NOMO-1 (cell line): Measurements from ENCODE around the gene APOM.

ENCODE experiments used
- DNase-seq, 2 experiments: peaks; one replicate each; lab custom pipeline; 2025; ENCODE audit not compliant: unreplicated experiment in 2 of 2; lab: John Stamatoyannopoulos, UW

APOM gene

GRCh38 chr6:31676322-31676903 lies 20.7 kb downstream of the APOM start:
- DNase-seq, result peak in 1 of 2 experiments; percentile 50

GRCh38 chr6:31676904-31677303 lies 21.2 kb downstream of the APOM start:
- DNase-seq, result no peak

GRCh38 chr6:31677955-31678354 lies 22.3 kb downstream of the APOM start:
- no peak for DNase-seq

- DNase-seq, result peak; percentile 64 to 76
These were observed 24.8 kb downstream of the APOM start, which contains the start of gene LY6G5C for GRCh38 chr6:31680226-31681134. Gene LY6G5C, minus strand, starts transcription at chr6:31681067. Its CDS starts 694 bp downstream, at chr6:31680373.

- DNase-seq, result no peak
These were observed 25.5 kb downstream of the APOM start for GRCh38 chr6:31681135-31681671.

GRCh38 chr6:31683591-31683990 lies 27.9 kb downstream of the APOM start:
- DNase-seq, result no peak

- no peak for DNase-seq
These were observed 30.8 kb downstream of the APOM start for GRCh38 chr6:31686483-31686882.

GRCh38 chr6:31687321-31687720 lies 31.6 kb downstream of the APOM start:
- DNase-seq, result no peak

GRCh38 chr6:31687860-31688693 lies 32.4 kb downstream of the APOM start:
- DNase-seq, result no peak

- DNase-seq, result no peak
These were observed 33.8 kb downstream of the APOM start for GRCh38 chr6:31689249-31690110.

- DNase-seq, result no peak
These were observed 34.8 kb downstream of the APOM start for GRCh38 chr6:31690231-31691077.

- DNase-seq, result no peak
These were observed 35.4 kb downstream of the APOM start for GRCh38 chr6:31691078-31691463.

GRCh38 chr6:31691564-31692108 lies 35.9 kb downstream of the APOM start:
- DNase-seq, result no peak

- no peak for DNase-seq
These were observed 36.7 kb downstream of the APOM start for GRCh38 chr6:31692353-31692752.

GRCh38 chr6:31692886-31693285 lies 37.2 kb downstream of the APOM start:
- no peak for DNase-seq

GRCh38 chr6:31693535-31693934 lies 37.8 kb downstream of the APOM start:
- no peak for DNase-seq

- no peak for DNase-seq
These were observed 41.9 kb downstream of the APOM start for GRCh38 chr6:31697555-31697954.

- no peak for DNase-seq
These were observed 45.2 kb downstream of the APOM start for GRCh38 chr6:31700740-31701401.
